MM.1S (cell line): Measurements from ENCODE around the gene SMAD7.

Experiments
- CTCF ChIP-seq: fragments of 300-600 bp; sonication (generic); IDR thresholded peaks from 2 replicates; pipeline ENCODE4 v1.5.1; 2016; ENCODE audit warnings: antibody characterized with exemption, low read length, mixed read lengths
- EZH2 ChIP-seq: fragments of 300-600 bp; sonication (generic); optimal IDR thresholded peaks from 2 replicates; pipeline ENCODE3; 2017; ENCODE audit warnings: low read depth, mild to moderate bottlenecking, antibody characterized with exemption, low read length, mixed read lengths
- EZH2phosphoT487 ChIP-seq: fragments of 300-600 bp; sonication (generic); IDR thresholded peaks from 2 replicates; pipeline ENCODE4 v1.6.1; 2018; ENCODE audit warnings: antibody characterized with exemption, low read length

- no peak for TF ChIP-seq CTCF
- no peak for TF ChIP-seq EZH2
- no peak for TF ChIP-seq EZH2phosphoT487
These were observed 10.8 kb upstream of the SMAD7 start for GRCh38 chr18:48961547-48961946.
